Progenitor cell of endocrine pancreas (in vitro differentiated cells): ENCODE measurements around the gene LUZP1. TPM values are rescaled to one million over a fixed set of nuclear protein-coding genes. Genes with fewer than 3 reads are reported as not detected.
"Not testable (repeated sequence)": the region's sequence is repeated elsewhere in the genome, so short reads cannot be mapped to it uniquely, and the experiment has no call there.

Source experiments
- DNase-seq: peaks from one replicate; pipeline ENCODE4 v3.0.0; 2021; ENCODE audit warnings: low spot score; ENCODE audit not compliant: unreplicated experiment
- H3K27ac Mint-ChIP-seq: 2 replicates; pipeline ENCODE4 v1.8.0; 2021; ENCODE audit warnings: mild to moderate bottlenecking, moderate library complexity, mixed read lengths
- H3K27me3 Mint-ChIP-seq: 2 replicates; pipeline ENCODE4 v1.8.0; 2021; ENCODE audit warnings: mixed read lengths
- H3K36me3 Mint-ChIP-seq: 2 replicates; pipeline ENCODE4 v1.8.0; 2022; ENCODE audit warnings: mixed read lengths; ENCODE audit not compliant: insufficient read depth
- H3K4me1 Mint-ChIP-seq: 2 replicates; pipeline ENCODE4 v1.8.0; 2021; ENCODE audit warnings: low read depth, mixed read lengths
- H3K4me3 Mint-ChIP-seq: 2 replicates; pipeline ENCODE4 v1.8.0; 2021; ENCODE audit warnings: low read depth, mild to moderate bottlenecking, moderate library complexity, mixed read lengths
- H3K9me3 Mint-ChIP-seq: 2 replicates; pipeline ENCODE4 v1.8.0; 2021; ENCODE audit warnings: low read depth, mixed read lengths
- CTCF ChIP-seq: fragments of 200-600 bp; sonication (generic); IDR thresholded peaks from one replicate; pipeline ENCODE4 v1.5.0; 2021; ENCODE audit warnings: antibody characterized with exemption, mild to moderate bottlenecking; ENCODE audit not compliant: unreplicated experiment
- total RNA-seq: library from RNA; stranded (reverse); gene quantifications from 2 replicates; pipeline ENCODE4 v1.2.1, GENCODE V29; 2021

The LUZP1 gene
- total RNA-seq, 1 donor from 2014 or later, result 47.5 TPM

- peaks cover 19% of the 10 kb centered on the region for H3K27me3 Mint-ChIP-seq
- no peaks in the 10 kb centered on the region for H3K4me1 Mint-ChIP-seq
- TF ChIP-seq CTCF, result no peak
- H3K27ac Mint-ChIP-seq, result no peak overlapping the region
- no peaks in the 10 kb centered on the region for H3K36me3 Mint-ChIP-seq
- no peak for DNase-seq
- H3K4me3 Mint-ChIP-seq, result no peak overlapping the region
- H3K9me3 Mint-ChIP-seq, result no peaks in the 10 kb centered on the region
Observed at GRCh38 chr1:23209770-23210169, 41.1 kb upstream of the LUZP1 start.

- Mint-ChIP-seq H3K4me3 (no peak overlapping the region), H3K27ac (no peak overlapping the region), H3K36me3 (no peaks in the 10 kb centered on the region), H3K4me1 (no peaks in the 10 kb centered on the region), H3K27me3 (peaks cover 12% of the 10 kb centered on the region), H3K9me3 (no peaks in the 10 kb centered on the region)
- TF ChIP-seq CTCF, result no peak
- DNase-seq, result no peak
Observed at GRCh38 chr1:23208527-23208926, 39.9 kb upstream of the LUZP1 start.

- peaks cover 10% of the 10 kb centered on the region for H3K27me3 Mint-ChIP-seq
- DNase-seq, H3K4me1 Mint-ChIP-seq, H3K36me3 Mint-ChIP-seq, H3K9me3 Mint-ChIP-seq, H3K27ac Mint-ChIP-seq, H3K4me3 Mint-ChIP-seq: not testable (repeated sequence)
Observed at GRCh38 chr1:23207733-23208132, 39.1 kb upstream of the LUZP1 start.

GRCh38 chr1:23202263-23202749 is 33.6 kb upstream of the LUZP1 start:
- TF ChIP-seq CTCF, result no peak
- DNase-seq, result no peak
- no peaks in the 10 kb centered on the region for H3K9me3 Mint-ChIP-seq
- H3K27me3 Mint-ChIP-seq, result no peaks in the 10 kb centered on the region
- H3K4me3 Mint-ChIP-seq, result no peak overlapping the region
- H3K27ac Mint-ChIP-seq, result no peak overlapping the region
- H3K36me3 Mint-ChIP-seq, result no peaks in the 10 kb centered on the region
- no peaks in the 10 kb centered on the region for H3K4me1 Mint-ChIP-seq

GRCh38 chr1:23200883-23201282 is 32.2 kb upstream of the LUZP1 start:
- no peaks in the 10 kb centered on the region for H3K4me1 Mint-ChIP-seq
- H3K4me3 Mint-ChIP-seq, result no peak overlapping the region
- no peaks in the 10 kb centered on the region for H3K27me3 Mint-ChIP-seq
- DNase-seq, result no peak
- no peak overlapping the region for H3K27ac Mint-ChIP-seq
- H3K36me3 Mint-ChIP-seq, result no peaks in the 10 kb centered on the region
- no peaks in the 10 kb centered on the region for H3K9me3 Mint-ChIP-seq
- TF ChIP-seq CTCF, result no peak

- no peak overlapping the region for H3K27ac Mint-ChIP-seq
- no peak overlapping the region for H3K4me3 Mint-ChIP-seq
- no peaks in the 10 kb centered on the region for H3K36me3 Mint-ChIP-seq
- no peaks in the 10 kb centered on the region for H3K27me3 Mint-ChIP-seq
- no peaks in the 10 kb centered on the region for H3K4me1 Mint-ChIP-seq
- H3K9me3 Mint-ChIP-seq, result no peaks in the 10 kb centered on the region
- TF ChIP-seq CTCF, result no peak
- DNase-seq, result no peak
Observed at GRCh38 chr1:23198373-23198772, 29.7 kb upstream of the LUZP1 start.
